Right forelimb (tissue), 1 donor: Measurements from ENCODE around the gene OMA1.
A peak's percentile ranks its signal among the peaks of the same experiment; 100 is the strongest.
"Not testable (repeated sequence)": the region's sequence is repeated elsewhere in the genome, so short reads cannot be mapped to it uniquely, and the experiment has no call there.

ENCODE experiments used
- DNase-seq: peaks from one replicate; pipeline ENCODE4 v3.0.0-alpha.2; 2018

Gene OMA1

GRCh38 chr1:58524353-58524945 lies 22.1 kb downstream of the OMA1 start:
- DNase-seq = no peak

- DNase-seq = peak; percentile 44
These were observed 30.6 kb downstream of the OMA1 start for GRCh38 chr1:58515794-58516401.

DNA sequence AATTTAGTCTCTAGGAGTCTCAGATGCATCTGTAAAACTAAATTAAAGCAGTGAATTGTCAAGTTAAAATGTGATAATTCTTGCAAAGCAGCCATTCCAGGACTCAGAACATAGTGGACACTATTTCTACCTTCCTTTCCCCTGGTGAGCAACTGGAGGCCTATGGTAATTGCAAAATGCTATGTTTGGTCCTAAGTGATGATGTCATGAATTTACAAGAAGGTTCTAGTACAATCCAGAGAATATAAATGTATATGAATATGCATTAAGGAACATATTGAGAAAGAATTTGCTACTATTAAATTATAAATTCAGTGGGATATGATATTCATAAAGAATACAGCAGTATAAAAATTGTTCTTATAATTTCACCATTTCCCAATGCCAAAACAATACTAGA lies 32.6 kb downstream of the OMA1 start:
- DNase-seq = no peak

- no peak for DNase-seq
These were observed 37.9 kb downstream of the OMA1 start for GRCh38 chr1:58508629-58509028.

DNA sequence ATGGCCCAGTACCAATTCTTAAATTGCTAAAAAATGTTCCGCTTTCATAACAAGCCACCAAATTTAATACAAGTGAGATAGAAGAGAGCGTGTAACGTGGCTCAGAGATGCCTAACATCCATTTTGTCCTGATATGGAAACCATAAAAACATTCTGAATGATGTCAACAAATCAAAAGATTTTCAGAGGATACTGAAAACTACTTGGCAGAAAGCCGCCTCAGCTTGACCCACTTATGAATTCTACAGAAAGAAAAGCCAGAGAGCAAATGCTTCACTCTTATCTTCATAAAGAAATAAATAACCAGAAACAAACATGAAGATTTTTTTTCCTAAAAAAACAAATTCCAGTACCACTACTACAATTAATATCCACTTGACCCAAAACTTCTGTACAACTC lies 41.2 kb downstream of the OMA1 start:
- no peak for DNase-seq

GRCh38 chr1:58502519-58502918 lies 44.0 kb downstream of the OMA1 start:
- DNase-seq = no peak

DNA sequence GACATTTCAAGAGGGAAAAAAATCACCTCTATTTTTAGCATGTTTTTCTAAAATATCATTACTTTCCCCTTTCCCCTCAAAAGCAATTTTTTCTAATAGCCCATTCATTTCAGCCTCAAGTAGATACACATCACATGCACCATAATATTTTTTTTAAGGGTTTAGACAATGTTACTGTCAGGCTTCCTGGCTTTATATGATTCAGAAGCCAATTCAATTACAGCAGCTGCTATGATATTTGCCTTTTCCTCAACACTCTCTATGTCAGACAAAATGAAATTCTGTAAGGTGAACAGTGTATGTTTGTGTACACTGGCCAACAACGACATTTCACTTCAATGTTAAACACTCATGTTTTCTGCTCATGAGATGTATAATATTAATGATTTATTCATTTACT lies 46.5 kb downstream of the OMA1 start:
- DNase-seq = no peak

DNA sequence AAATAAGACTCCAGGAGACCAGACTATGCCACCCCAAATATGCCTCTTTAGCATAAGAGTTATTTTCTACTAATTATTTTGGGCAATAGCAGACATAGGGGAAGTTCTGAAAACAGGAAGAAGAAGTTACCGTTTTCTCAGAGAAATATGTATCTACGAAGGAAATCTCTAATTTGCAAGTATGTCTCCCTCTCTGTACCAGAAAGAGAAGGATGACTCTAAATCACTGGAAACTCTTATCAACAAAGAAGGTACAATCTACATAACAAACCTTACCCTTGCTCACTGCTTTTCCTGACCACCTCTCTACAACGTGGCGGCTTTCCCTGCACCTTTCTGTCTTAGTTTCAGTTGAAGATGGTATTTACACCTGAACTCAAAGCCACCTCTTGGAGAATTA lies 49.0 kb downstream of the OMA1 start:
- no peak for DNase-seq

DNA sequence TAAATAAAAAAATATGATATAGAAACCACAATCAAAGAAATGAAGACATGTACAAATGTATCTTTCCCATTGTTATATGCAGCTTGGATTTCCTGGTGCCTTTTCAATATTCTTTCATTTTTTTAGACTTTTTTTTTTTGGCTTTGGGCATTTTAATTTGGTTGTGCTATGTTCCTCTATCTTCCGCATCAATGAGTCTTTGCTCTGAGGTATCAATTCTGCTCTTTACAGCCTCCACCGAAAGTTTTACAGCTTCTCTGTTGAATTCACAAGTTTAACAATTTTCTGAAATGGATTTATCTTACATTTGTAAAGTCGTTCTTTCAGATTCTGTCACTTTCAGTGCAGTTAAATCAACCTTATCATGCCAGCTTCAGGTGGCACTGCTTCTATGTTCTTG lies 50.5 kb downstream of the OMA1 start:
- no peak for DNase-seq

DNA sequence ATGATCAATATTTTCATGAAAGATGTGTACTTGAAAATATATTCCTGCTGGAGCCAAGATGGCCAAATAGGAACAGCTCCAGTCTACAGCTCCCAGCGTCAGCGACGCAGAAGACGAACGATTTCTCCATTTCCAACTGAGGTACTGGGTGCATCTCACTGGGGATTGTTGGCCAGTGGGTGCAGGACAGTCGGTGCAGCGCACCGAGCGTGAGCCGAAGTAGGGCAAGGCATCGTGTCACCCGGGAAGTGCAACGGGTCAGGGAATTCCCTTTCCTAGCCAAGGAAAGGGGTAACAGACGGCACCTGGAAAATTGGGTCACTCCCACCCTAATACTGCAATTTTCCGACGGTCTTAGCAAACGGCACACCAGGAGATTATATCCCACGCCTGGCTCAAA lies 57.6 kb downstream of the OMA1 start:
- not testable (repeated sequence) for DNase-seq

DNA sequence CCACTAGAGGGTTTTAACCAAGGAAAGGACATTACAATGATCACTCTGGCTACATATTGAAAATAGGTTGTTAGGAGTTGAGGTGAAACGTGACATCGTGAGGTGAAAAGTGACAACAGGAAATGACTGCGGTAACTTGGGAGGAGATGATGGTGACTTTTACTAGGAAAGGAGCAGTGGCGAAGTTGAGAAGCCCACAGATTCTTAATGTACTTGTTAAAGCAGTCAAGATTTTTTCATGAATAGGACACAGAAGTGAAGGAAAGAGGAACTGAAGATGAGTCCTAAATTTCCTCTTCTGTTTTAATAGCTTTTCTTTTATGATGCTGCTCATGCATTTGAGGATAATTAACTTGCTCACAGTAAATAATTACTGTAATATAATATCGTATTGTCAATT lies 59.5 kb downstream of the OMA1 start:
- no peak for DNase-seq

DNA sequence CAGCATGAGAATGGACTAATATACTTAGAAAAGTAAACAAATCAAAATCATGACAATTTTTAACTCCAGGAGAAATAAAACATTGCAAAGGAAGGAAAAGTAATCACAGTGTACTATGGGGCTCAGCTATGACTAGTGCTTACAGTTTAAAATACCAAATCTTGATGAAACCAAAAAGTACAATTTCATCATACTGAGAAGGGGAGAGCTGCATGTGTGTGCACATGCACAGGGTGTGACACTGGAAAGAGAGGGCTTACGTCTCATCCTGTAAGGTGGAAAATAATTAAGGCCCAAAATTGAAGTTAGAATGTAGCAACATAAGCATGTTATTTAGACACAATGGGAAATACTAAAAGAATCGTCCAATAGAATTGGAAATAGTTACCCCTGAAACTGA lies 64.6 kb downstream of the OMA1 start:
- DNase-seq = no peak

DNA sequence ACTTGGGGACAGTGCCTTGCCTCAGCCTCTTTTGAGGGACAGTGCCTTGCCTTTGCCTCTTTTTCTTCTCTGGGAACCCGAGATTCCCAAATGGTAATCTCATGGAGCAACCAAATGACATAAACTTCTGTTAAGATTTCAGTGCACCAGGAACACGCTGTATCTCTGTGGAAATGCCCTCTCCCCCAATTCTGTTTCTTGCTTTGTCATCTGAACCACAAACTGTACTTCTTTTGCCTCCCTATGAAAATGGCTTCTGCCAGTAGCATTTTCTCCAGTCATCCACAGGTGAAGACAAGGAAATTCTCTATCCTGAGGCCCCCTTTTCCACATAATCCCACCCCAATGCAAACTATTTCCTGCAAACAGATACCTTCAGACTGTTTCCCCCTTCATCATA lies 66.3 kb downstream of the OMA1 start:
- DNase-seq = no peak

- no peak for DNase-seq
These were observed 69.1 kb downstream of the OMA1 start for GRCh38 chr1:58477390-58477789.

GRCh38 chr1:58476179-58476578 lies 70.3 kb downstream of the OMA1 start:
- no peak for DNase-seq

DNA sequence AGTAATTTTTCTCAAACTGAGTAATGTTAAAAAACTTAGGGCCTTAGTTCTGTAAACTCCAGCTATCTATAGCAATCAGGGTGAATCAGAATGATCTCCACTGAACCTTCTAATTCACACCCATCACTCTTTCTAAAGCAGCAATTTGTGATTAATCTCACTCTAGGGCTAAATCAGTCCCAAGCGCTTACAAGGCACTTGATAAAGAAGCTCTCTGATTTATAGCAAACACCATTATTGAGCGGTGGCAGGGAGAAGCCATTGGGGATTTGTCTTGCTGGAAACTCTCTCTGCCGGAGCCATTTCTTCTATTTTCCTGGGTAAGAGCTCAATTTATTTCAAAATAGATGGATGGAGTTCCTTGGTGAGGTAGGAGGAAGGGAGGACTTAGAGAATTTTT lies 77.0 kb downstream of the OMA1 start:
- DNase-seq = no peak

DNA sequence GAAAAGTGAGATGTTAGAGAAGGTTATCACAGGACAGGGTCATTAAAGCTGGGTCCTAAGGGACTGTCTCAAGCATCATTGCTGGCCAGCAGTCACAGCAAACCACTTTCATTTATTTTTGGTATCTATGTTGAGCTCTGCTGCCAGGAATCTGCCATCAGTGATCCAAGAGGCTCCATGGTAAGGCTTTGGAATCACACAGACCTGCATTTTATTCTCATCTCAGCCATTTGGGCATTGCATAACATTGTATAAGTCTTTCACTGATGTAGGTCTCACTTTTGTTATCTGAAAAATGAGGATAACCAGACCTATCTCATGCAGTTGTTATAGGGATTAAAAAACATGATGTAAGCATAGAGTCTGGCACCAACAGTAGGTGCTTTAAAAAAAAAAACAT lies 77.5 kb downstream of the OMA1 start:
- no peak for DNase-seq

DNA sequence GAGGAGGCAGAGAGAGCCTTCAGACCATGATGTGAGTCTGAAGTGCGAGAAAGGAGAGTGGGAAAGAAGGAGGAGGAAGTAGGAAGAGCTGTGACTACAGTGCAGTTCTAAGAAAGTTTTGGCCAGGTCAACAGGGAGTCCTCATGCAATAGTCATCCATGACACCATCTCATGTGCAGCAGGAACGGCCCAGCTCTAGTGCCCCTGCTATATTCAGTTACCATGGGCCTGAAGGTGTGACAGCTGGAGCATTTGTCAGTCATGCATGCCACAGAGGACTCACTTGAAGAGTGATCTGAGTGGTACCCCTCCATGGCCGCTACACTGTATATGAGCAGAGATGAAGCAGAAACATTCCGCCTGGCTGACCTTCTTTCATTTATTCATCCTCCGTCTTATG lies 77.9 kb downstream of the OMA1 start:
- DNase-seq = no peak

DNA sequence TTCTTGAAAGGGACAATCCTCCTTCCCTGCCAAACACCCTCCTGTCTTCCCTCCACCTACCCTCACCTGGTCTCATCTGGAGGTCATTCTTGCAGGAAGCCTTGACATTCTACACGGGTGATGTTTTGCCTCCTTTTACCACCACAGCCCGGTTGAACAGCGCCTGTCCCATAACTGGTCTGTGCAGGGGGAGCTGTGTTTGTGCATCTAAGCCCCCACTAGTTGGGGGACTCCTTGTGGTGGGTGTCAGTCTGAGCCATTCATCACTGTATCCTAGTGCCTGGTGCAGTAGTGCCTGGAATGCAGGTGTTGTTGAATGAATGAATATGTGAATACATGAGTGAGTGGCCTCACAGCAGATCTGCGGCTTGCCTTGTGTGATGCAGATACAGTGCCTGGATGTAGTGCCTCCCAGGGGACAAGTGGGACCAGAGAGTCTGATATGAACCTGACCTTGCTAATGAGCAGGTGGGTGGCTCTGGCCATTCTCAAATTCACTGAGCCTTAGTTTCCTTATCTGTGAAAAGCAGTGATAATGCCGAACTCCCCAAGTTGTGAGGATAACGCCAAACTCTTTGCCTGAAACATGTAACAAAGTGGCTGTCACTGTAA lies 79.8 kb downstream of the OMA1 start:
- no peak for DNase-seq

GRCh38 chr1:58465825-58466629 lies 80.5 kb downstream of the OMA1 start:
- no peak for DNase-seq

DNA sequence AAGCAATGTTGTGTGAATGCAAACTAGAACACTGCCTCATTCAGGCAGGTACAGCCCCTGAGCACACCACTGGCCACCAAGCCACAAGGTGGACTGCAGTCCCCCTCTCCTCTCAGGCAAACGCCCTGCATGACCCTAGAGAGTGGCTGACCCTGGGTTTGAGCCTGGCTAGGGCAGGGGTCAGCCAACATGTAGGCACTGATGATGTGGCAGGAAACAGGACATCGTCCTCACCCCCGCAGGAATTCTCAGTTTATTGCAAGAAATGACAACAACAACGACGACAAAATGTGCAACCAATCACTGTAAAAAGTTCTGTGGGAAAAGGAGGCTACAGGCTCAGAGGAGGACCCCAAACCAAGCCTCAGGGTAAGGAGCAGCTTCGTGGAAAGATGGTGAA lies 81.3 kb downstream of the OMA1 start:
- DNase-seq = no peak

DNA sequence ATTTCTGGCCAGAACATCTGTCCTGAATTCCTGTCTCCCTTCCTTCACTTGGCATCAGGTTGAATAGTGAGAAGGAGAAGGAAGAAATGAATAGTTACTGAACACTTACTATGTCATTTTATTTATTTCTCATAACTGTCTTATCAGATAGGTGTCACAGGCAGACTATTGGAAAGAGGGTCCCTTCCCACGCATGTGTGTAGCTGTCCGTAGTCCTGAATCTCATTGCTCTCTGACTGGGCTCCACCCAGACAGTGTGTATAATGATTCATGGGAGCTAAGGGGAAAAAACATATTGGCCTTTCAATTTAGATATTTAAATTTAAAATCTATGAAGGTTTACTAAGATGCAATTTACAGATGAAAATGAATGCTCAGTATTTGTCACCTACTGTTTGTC lies 86.1 kb downstream of the OMA1 start:
- no peak for DNase-seq

- no peak for DNase-seq
These were observed 86.6 kb downstream of the OMA1 start for GRCh38 chr1:58459911-58460310.

GRCh38 chr1:58457023-58457635 lies 89.4 kb downstream of the OMA1 start:
- no peak for DNase-seq
